Activated naive CD8-positive, alpha-beta T cell treated with anti-CD3 and anti-CD28 coated beads, Interleukin-2, amount 10 ng/mL, durations not matched to agents 7 days and 5 days (primary cell): ENCODE results near the gene EGR4. TPM values are rescaled to one million over a fixed set of nuclear protein-coding genes. Genes with fewer than 3 reads are reported as not detected.

Experiments
- ATAC-seq: fragments of 150-1000 bp; cut with Tn5 transposase; one replicate; pipeline ENCODE4 v1.10.0; 2021; ENCODE audit warnings: low read depth, moderate library complexity
- POLR2A ChIA-PET: fragments of 350-600 bp; sonication (Branson Sonifier 250); formaldehyde crosslinking; loops from one replicate; lab custom pipeline; 2021; ENCODE audit warnings: antibody characterized with exemption; lab: Charles Lee
- DNase-seq: peaks from one replicate; pipeline ENCODE4 v3.0.0; 2021
- H3K27ac Mint-ChIP-seq: one replicate; pipeline ENCODE4 v1.8.0; 2022; ENCODE audit warnings: mild to moderate bottlenecking, mixed read lengths
- H3K27me3 Mint-ChIP-seq: one replicate; pipeline ENCODE4 v1.8.0; 2022; ENCODE audit warnings: mild to moderate bottlenecking, moderate library complexity, mixed read lengths
- H3K36me3 Mint-ChIP-seq: one replicate; pipeline ENCODE4 v1.8.0; 2021; ENCODE audit warnings: mild to moderate bottlenecking, mixed read lengths
- H3K4me1 Mint-ChIP-seq: one replicate; pipeline ENCODE4 v1.8.0; 2021; ENCODE audit warnings: mixed read lengths
- H3K4me3 Mint-ChIP-seq: one replicate; pipeline ENCODE4 v1.8.0; 2022; ENCODE audit warnings: mild to moderate bottlenecking, moderate library complexity, mixed read lengths
- H3K9me3 Mint-ChIP-seq: one replicate; pipeline ENCODE4 v1.8.0; 2021; ENCODE audit warnings: mixed read lengths
- total RNA-seq, 2 experiments: library from RNA; stranded (reverse); gene quantifications; one replicate each; pipeline ENCODE4 v1.2.3, GENCODE V29; 2021

EGR4 gene
- total RNA-seq, 2 experiments from 2014 or later: not detected

DNA sequence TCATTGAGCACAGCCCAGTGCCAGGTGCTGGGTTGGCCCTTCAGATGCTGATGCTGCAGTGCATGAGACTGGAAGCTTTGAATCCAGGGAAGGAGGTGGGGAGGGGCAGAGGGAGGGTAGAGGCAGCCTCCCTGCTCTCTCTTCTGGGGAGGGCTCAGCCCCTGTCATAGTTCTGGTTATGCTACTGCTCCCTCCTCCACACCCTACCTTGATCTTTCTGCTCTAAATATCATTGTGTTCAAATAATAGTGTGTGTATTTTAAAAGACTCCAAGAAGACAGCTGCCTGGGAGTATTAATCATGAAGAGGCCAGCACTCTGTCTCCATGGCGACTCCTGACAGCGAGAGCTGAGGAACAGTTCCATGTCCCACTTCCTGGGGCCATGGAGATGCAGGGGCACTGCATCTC is 3.8 kb upstream of the EGR4 start:
- no peaks in the 10 kb centered on the region for H3K36me3 Mint-ChIP-seq

DNA sequence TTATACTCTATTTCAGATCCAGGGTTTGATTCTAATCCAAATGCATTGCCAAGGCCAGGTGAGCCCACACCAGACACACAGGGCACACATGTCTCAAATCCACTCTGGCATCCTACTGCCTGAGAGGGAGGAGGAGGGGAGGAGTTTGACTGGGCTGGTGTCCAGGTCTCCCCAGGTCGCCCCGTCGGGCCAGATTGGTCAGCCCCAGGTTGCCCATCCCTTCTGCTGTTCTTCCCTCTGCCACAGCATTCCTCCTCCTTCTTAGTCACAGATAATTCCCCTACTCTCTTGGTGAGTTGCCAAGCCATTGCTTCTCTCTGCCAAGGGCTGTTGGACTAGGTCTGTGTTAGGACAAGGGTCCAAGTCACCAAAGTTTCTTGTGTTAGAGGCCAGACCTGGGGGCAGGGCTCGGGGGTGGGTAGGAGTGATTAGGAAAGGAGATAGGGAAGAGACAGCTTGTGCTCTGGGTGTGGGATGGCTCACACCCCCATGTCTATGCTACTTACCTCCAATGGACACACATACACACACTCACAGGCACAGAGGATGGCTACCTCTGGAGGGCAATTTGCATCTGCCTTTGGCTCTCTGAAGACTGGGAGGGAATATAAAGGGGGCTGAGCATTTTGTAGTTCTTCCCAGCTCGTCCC is 2.5 kb upstream of the EGR4 start:
- no peak for DNase-seq
- Mint-ChIP-seq H3K9me3 (no peaks in the 10 kb centered on the region), H3K4me1 (peaks cover 1% of the 10 kb centered on the region), H3K4me3 (no peak overlapping the region), H3K27me3 (peaks cover 72% of the 10 kb centered on the region), H3K27ac (no peak overlapping the region), H3K36me3 (no peaks in the 10 kb centered on the region)
- POLR2A ChIA-PET: no interaction called here
- ATAC-seq: no peak

More for the DNA sequence above, 3.8 kb upstream of the EGR4 start:
- peaks cover 1% of the 10 kb centered on the region for H3K4me1 Mint-ChIP-seq
- H3K27me3 Mint-ChIP-seq: peaks cover 65% of the 10 kb centered on the region
- H3K9me3 Mint-ChIP-seq: no peaks in the 10 kb centered on the region
- no peak overlapping the region for H3K4me3 Mint-ChIP-seq
- ATAC-seq: no peak
- no peak overlapping the region for H3K27ac Mint-ChIP-seq
- no peak for DNase-seq
- POLR2A ChIA-PET: no interaction called here

DNA sequence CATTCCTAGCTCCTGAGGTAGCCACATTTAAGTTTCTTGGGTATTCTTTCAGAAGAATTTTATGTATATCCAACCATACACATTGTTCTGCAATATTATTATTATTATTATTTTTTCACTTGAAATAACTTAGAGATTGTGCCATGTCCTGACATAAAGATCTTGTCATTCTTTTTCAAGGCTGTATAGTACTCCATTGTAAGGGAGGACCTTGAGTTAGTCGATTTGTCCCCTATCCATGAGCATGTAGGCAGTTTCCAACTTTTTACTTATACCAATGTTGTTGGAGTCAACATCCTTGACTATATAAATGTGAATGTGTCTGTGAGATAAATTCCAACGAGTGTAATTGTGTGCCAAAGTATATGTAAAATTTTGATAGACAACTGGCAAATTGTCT is 891 bp upstream of the EGR4 start:
- no peaks in the 10 kb centered on the region for H3K9me3 Mint-ChIP-seq

DNA sequence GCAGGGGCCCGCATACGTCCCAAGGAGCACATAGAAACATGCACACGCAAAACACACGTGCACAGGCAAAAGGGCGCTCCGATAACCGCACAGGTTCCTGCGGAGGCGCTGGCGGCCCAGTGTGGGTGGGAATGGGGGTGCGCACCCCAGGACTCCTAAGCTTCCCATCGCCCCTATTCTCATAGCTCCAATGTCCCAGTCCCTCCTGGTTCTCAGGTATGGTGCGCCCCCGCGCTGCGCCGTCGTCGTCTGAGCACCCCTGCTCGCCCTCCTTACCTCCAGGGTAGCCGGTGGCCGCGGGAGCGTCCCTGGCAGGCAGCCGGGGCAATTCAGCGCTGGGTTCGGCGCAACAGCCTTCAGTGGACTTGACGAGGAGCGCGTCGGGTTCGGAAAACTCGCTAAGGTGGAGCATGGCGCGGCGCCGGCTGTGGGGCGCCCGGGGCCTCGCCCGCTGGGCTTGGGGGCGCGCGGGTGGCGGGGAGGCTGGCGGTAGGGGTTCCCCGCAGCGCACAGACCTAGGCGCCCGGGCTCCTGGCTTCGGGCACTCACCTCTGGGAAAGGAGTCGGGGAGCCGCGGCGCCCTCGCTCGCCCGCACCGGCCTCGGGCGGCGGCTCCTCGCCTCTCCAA is 328 bp downstream of the EGR4 start:
- H3K27ac Mint-ChIP-seq: no peak overlapping the region

More for the DNA sequence above, 891 bp upstream of the EGR4 start:
- H3K4me1 Mint-ChIP-seq: peaks cover 4% of the 10 kb centered on the region
- ATAC-seq (no peak), DNase-seq (no peak)
- no peak overlapping the region for H3K27ac Mint-ChIP-seq
- H3K36me3 Mint-ChIP-seq: no peaks in the 10 kb centered on the region
- POLR2A ChIA-PET: interaction anchor here (2.0 kb wide), 1 partner anchor 91 kb away, joined by 10 read pairs; the partner anchor contains the start of gene ALMS1
- peaks cover 73% of the 10 kb centered on the region for H3K27me3 Mint-ChIP-seq
- H3K4me3 Mint-ChIP-seq: no peak overlapping the region

DNA sequence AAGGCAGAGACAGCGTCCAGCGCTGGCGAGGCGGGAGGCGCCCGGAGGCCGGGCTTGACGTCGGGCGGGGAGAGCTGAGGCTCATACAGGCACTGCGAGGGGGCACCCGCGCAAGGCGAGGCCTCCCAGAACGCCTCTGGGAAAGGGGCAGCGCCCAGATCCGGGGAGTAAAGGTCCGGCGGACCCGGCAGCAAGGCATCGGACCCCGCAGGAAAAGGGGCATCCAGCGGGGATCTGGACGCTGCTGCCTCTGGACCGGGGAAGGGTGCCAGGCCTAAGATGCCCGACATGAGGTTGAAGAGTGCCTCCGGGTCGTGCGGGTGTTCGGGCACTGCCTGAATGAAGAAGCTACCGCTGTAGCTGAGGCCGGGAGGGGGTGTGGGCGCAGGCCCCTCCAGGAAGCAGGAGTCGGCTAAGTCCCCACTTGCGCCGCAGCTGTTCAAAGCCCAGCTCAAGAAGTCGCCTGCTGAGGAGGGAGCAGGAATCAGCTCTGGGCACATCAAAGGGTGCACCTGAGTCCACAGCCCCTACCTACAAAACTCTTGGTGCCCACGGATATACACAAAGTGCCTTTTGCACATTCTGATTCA is 937 bp downstream of the EGR4 start:
- no peaks in the 10 kb centered on the region for H3K9me3 Mint-ChIP-seq
- H3K4me1 Mint-ChIP-seq: peaks cover 8% of the 10 kb centered on the region
- no peak overlapping the region for H3K27ac Mint-ChIP-seq
- peak overlapping the region; percentile 61 for H3K4me3 Mint-ChIP-seq
- H3K27me3 Mint-ChIP-seq: peaks cover 73% of the 10 kb centered on the region
- H3K36me3 Mint-ChIP-seq: no peaks in the 10 kb centered on the region
- POLR2A ChIA-PET: interaction anchor here (1.0 to 1.9 kb wide), 2 partner anchors 8 to 59 kb away, joined by 3 to 7 read pairs; partner anchors contain the start of genes FBXO41 and PRADC1
- DNase-seq: peak; percentile 38
- ATAC-seq: no peak

More for the DNA sequence above, 328 bp downstream of the EGR4 start:
- Mint-ChIP-seq H3K4me1 (peaks cover 8% of the 10 kb centered on the region), H3K9me3 (no peaks in the 10 kb centered on the region), H3K4me3 (peak overlapping the region; percentile 61), H3K36me3 (no peaks in the 10 kb centered on the region), H3K27me3 (peaks cover 79% of the 10 kb centered on the region)
- DNase-seq: no peak
- POLR2A ChIA-PET: interaction anchor here (0.8 to 2.0 kb wide), 5 partner anchors 9 to 93 kb away, joined by 3 to 10 read pairs (median 3); partner anchors contain the start of genes ALMS1, CCT7, FBXO41 and PRADC1
- no peak for ATAC-seq

DNA sequence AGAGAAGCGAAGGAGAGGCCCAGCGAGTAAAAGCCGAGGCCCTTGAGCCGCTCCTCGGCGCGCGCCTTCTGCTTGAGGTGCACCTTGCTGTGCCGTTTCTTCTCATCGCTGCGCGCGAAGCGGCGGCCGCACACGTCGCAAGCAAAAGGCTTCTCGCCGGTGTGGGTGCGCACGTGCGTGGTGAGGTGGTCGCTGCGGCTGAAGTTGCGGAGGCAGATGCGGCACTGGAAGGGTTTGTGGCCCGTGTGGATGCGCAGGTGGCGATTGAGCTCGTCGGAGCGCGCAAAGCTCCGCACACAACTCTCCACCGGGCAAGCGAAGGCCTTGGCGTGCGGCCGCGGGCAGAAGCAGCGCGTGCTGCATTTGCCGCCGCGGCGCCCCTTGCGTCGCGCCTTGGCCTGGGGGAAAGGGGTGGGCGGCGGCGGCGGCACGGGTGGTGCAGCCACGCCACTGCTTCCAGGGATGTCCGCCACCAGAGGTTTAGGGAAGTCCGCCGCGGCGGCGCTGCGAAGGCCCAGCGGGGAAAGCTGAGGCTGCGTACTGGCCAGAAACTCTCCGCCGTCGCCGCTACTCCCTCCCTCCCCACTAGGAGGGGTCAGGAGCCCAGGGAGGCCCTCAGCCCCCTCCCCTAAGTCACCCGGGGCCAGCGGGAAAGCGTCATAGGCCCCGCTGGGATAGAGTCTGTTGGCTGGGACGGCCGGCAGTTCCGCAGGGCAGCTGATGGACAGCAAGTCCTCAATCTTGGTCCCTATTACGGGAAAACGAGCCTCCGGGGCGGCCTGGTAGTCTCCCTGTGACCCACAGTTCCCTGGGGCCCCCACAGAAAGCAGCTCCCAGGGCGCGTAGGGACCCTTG is 1.7 kb downstream of the EGR4 start:
- POLR2A ChIA-PET: interaction anchor here (1.0 to 1.9 kb wide), 2 partner anchors 7 to 59 kb away, joined by 3 to 7 read pairs; partner anchors contain the start of genes FBXO41 and PRADC1
- no peaks in the 10 kb centered on the region for H3K36me3 Mint-ChIP-seq
- H3K27me3 Mint-ChIP-seq: peaks cover 67% of the 10 kb centered on the region
- no peaks in the 10 kb centered on the region for H3K9me3 Mint-ChIP-seq
- H3K4me3 Mint-ChIP-seq: peak overlapping the region; percentile 73
- H3K4me1 Mint-ChIP-seq: peaks cover 9% of the 10 kb centered on the region
- ATAC-seq (peak; percentile 2), DNase-seq (no peak)
- no peak overlapping the region for H3K27ac Mint-ChIP-seq

DNA sequence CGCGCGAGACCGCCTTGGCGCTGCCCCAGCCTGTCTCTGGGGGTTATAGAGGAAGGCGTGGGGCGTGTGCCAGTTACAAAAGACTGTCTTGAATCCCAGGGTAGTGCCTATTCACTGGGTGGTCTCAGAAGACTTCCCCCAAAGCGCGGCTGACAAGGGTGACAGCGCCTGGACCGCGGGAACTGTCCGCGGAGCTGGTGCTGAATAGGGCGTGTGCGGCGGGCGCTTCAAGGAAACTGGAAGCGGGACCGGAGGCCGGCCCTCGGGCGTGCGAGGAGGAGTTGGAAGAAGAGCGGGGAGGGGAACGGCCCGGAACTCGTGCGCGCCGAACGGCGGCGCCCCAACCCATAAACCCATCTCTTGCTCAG is 2.3 kb downstream of the EGR4 start:
- POLR2A ChIA-PET: interaction anchor here (1.4 kb wide), 1 partner anchor 58 kb away, joined by 4 read pairs; the partner anchor contains the start of gene PRADC1
- Mint-ChIP-seq H3K27ac (no peak overlapping the region), H3K36me3 (no peaks in the 10 kb centered on the region), H3K9me3 (no peaks in the 10 kb centered on the region), H3K27me3 (peaks cover 61% of the 10 kb centered on the region), H3K4me3 (peak overlapping the region; percentile 73), H3K4me1 (peaks cover 11% of the 10 kb centered on the region)
- DNase-seq: peak; percentile 84
- ATAC-seq: peak; percentile 28

DNA sequence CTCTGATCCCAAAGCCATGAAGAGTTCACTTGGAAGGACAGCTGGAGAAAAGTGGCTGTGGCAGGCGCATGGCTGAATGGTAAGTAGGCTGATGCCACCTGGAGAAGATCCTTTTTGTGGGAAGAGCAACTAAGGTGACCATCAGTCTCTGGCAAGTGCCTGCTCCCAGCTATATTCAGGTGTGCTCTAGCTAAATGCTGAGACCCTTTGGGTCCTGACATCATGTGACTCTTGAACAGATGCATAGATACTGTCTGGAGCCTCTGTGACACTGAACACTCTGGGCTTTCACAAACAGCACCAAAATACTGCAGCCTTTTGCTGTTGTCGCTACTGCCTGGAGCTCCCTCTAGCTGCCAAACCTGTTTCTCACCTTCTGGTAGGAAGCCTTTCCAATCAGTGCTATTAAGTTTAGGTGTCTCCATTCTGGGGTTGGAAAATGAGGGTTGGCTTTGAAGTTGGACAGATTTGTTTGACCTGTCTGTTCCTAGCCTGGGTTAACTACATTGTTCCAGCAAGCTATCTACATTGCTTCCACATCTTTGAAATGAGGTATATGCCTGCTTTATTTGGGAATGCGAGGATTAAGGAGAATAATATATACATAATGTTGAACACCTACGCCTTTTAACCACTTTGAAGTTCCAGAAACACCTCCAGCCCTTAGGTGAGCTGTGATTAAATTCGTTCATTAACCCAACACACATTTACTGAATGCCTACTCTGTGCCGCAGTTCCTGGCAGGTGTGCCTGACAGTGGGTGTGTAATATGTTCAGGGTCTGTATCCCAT is 3.1 kb downstream of the EGR4 start:
- Mint-ChIP-seq H3K4me3 (no peak overlapping the region), H3K27ac (no peak overlapping the region), H3K27me3 (peaks cover 53% of the 10 kb centered on the region), H3K4me1 (peaks cover 20% of the 10 kb centered on the region), H3K9me3 (no peaks in the 10 kb centered on the region), H3K36me3 (no peaks in the 10 kb centered on the region)
- POLR2A ChIA-PET: interaction anchor here (0.8 to 1.7 kb wide), 4 partner anchors 21 to 57 kb away, joined by 3 to 7 read pairs (median 4); partner anchors contain the start of gene PRADC1
- no peak for DNase-seq
- ATAC-seq: no peak

DNA sequence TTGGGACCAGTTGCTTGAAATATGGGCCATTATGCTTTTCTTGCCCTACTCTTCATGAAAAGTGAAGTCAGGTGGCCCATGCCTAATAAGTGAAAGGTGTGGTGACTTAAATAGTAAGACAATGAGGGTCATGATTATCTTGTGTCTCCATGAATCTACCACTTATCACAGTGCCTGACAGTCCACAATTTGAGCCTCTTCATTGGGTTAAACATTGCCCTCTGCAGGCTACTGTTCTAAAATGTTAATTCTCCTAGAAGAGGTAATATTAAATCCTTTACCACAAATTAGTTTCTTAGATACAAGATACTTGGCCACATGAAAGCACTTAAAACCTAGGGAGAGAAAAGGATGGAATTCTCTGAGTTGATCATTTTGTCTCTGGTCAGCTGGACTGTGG is 4.0 kb downstream of the EGR4 start:
- ATAC-seq: no peak
- no peaks in the 10 kb centered on the region for H3K36me3 Mint-ChIP-seq
- H3K27me3 Mint-ChIP-seq: peaks cover 43% of the 10 kb centered on the region
- POLR2A ChIA-PET: interaction anchor here (1.7 kb wide), 1 partner anchor 54 kb away, joined by 7 read pairs; no protein-coding TSS in a partner anchor
- no peak overlapping the region for H3K4me3 Mint-ChIP-seq
- peaks cover 24% of the 10 kb centered on the region for H3K4me1 Mint-ChIP-seq
- DNase-seq: no peak
- no peaks in the 10 kb centered on the region for H3K9me3 Mint-ChIP-seq
- no peak overlapping the region for H3K27ac Mint-ChIP-seq

DNA sequence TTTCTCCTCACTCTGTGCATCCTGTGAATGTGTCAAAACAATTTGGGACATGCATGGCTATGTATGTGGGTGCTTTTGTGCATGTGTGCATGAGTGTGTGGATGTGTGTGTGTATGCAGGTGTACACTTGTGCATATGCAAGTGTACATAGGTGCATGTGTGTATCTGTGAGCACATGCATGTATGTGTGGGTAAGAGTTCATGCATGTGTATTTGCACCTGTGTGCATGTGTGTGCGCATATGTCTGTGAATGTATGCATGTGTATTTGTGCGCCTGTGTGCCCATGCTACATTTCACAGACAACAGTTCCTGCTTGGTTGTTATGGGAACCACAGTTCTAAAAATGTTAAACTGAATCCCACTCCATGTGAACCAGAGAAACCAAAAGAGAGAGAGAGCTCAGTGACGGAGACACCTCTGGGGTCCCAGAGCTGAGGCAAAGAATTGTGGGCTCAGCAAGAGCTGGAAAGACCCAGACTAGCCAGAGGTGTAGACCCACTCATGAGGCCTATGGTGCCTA is 7.2 kb downstream of the EGR4 start:
- no peak for ATAC-seq
- no peaks in the 10 kb centered on the region for H3K36me3 Mint-ChIP-seq
- POLR2A ChIA-PET: no interaction called here
- no peak overlapping the region for H3K4me3 Mint-ChIP-seq
- no peak for DNase-seq
- peaks cover 34% of the 10 kb centered on the region for H3K4me1 Mint-ChIP-seq
- no peaks in the 10 kb centered on the region for H3K9me3 Mint-ChIP-seq
- H3K27me3 Mint-ChIP-seq: peaks cover 24% of the 10 kb centered on the region
- no peak overlapping the region for H3K27ac Mint-ChIP-seq

DNA sequence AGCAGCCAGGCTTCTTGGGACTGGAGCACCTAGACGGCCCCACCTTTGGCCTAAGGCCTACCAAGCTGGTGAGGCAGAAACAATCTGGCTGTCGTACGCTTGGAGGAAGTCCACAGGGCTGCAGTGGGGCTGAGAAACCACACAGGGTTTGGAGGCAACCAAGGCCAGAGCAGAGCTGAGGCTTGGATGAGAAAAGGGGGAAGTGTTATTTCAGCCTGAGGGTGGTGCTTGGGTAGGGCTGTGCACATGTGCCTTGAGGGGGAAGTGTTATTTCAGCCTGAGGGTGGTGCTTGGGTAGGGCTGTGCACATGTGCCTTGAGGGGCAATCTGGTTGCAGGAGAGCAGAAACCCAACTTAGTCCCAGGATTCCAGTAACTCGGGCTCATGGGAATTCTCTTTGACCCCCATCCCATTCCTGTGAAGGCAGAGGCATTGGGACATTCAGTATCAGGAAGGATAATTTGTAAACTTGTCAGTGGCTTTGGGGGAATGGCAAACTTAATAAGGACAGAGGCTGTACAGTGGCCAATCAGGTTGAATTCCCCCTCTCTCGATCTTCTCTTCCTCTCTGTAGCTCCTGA is 8.1 kb downstream of the EGR4 start:
- peaks cover 35% of the 10 kb centered on the region for H3K4me1 Mint-ChIP-seq
- POLR2A ChIA-PET: interaction anchor here (1.6 to 2.0 kb wide), 4 partner anchors 28 to 100 kb away, joined by 4 to 18 read pairs (median 10); partner anchors contain the start of genes ALMS1, CCT7 and PRADC1

More for the DNA sequence above, 8.1 kb downstream of the EGR4 start:
- DNase-seq: peak; percentile 62
- ATAC-seq: peak; percentile 65
- Mint-ChIP-seq H3K9me3 (no peaks in the 10 kb centered on the region), H3K4me3 (peak overlapping the region; percentile 72), H3K36me3 (peaks cover 4% of the 10 kb centered on the region), H3K27me3 (peaks cover 15% of the 10 kb centered on the region), H3K27ac (peak overlapping the region; percentile 81)
